Bone marrow (tissue), 2 donors: ENCODE data around the gene RNF175.

Source experiments
- DNase-seq, 2 donors: peaks; one replicate each; lab custom pipeline; 2025; lab: John Stamatoyannopoulos, UW

The RNF175 gene

DNA sequence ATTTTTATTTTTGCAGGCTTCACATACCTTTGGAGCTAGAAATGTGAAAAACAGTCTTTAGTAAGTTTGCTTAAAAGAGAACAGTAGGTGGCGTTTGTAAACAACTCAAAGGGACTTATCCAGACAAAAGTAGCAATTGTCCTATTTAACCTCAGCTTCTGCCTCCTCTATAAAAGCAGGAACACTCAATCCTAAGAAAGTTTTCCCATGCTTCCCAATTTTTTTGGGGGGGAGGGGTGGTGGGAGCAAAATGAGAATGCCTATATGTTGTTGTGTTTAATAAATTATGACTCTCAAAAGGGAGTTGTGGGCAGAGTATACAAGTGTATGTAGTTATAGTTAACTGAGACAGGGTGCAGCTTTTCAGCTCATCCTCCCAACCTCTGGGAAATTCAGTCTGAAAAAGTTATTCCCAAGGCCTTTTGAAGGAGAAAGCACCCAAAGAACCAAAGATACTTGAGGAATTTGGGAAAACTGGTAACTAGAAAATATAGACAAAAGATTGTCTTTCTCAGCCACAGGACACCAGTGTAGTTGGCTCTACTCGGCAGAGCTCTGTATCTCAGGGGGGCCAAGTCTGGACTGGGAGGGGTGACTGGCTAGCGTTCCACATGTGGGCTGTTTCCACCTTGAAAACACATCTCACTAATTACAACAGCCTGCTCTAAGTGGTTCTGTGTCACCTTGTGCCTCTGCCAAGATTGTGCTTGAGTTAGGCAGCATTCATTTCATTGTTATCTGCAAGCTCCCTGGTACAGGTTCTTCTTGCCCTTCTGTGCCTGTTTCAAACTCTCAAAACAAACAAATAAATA is 26.3 kb upstream of the RNF175 start:
- DNase-seq: no peak

DNA sequence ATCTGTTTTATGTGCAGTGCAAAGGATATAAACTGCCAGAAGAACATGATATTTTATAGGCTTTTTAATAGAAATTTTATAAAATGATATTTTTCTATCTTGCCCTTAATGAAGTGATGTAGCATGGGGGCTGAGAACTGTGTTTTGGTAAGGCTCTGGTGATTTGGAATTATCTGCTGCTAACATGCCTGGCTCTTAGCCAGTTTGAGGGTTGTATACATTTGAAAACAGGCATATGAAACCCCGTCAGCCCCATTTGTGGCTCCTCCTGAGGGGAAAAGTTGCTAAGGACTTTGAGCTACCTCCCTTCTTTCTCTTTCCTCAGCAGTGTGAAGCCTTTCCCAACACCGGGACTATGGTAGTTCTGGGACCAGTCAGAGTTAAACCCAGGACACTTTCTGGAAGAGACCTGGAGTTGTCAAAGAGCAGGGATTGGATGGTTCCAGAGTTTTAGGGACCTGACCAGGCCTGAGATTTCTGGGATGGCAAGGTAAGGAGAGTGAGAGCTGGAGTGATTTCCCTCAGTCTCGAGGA is 24.4 kb upstream of the RNF175 start:
- no peak for DNase-seq

DNA sequence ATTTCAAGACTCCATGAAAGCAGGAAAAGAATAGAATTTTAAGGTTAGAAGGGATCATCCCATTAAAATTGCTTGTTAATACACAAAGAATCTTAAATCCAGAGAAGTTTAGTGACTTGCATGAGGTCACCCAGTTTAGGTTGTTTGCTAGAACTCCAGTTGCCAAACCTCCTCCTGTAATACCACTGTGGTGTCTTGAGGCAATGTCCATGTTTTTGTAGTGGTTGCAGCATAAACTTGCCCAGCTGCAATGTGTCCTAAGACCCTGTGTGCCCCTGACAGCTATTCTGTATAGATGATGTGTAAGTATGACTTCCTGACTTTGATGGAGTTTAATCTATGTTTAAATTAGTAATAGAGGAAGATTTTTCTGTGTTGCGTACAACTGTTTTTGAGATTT is 22.8 kb upstream of the RNF175 start:
- DNase-seq: no peak

DNA sequence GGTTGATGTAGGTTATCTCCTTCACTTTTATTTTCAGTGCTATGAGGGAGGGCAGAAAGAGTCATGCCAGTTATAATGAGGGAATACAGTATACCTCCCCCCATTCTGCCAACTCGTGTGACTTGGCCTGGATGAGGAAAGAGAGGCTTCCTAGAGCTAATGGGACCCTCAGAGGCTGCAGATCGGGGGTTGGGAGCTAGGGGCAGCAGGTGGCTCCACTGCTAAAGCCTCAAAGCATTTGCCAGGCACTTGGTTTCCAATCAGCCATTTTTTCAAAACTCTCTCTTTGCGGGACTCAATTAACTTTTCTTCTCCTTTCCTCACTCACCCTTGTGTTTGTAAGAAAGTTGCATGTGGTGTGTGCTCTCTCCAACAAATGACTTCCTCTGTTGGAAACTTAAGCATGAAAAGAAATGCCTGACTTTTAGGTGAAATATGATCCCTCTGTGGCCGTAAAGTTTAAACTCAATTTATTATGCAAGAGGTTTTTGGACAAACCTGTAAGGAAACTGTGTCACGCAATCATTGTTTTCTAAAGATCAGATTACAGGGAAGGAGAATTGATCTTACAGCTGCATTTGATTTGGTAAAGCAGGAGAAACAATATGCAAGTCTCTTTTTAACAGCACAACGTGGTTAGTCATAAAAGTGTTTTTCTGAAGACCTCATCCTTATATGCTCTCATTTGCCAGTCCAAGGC is 22.0 kb upstream of the RNF175 start:
- DNase-seq: no peak

DNA sequence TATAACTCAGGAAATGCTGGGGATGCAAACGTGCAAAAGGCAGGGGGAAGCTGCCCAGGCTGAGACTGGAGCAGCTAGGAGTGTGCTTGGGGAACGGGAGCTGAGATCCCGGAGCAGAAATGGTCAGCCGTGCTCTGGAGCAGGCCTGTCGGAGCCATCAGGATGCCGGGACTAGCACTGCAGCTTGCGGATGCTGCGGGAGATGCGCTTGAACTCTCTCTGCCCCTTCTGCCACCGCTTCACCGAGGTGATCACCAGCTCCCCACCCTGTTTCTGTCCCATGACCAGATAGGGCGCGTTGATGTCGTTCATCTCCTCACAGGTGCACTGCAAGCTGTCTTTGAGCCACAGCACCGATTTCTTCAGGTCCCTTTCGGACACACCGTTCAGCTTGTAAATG is 21.5 kb upstream of the RNF175 start:
- DNase-seq: no peak

DNA sequence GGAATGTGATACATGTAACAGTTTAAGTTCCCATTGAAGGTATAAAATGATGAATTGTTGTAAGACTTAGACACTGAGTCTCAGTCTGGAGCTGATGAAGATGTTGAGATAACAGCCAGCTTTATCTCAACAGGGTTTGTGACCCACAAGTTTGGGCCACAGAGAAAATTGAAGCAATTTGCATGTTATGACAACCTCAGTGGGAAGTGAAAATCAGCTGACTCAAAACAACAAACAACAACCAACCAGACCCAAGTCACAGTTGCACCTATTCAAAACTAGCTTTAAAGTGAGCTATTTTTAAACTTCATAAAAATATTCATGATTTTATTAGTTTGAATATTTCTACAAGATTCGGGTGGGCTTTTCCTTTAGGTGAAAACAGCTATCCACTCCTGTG is 21.1 kb upstream of the RNF175 start:
- no peak for DNase-seq

DNA sequence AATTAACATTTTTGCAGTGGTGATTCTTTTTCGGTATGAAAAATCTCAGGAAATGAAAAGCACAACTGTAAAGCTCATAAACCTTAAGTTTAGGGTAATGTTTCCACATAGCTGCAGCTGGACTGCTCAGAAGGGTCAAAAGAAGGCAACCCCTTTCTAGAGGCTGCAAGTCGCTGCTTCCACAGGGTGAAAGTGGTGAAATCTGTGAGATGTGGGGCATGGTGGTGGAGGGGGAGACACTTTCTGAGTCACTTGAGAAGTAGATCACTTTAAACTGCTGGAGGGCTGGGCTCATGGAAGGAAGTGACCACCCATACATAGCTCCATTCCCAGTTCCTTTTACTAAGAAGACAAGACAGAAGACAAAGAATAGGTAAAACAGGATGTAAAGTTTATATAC is 20.4 kb upstream of the RNF175 start:
- DNase-seq: no peak

DNA sequence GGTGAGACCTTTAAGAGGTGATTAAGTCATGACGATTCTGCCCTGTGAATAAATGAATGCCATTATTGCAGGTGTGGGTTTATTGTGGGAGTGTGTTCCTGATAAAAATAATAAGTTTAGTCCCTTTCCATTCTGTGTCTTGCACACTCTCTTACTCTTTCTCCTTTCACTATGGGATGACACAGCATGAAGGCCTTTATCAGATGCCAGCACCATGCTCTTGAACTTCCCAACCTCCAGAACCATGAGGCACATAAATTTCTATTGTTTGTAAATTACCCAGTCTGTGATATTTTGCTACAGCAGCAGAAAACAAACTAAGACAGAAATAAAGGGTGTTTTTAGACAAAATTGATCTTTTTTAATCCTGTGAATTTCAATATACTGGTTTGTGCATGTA is 18.6 kb upstream of the RNF175 start:
- DNase-seq: no peak

DNA sequence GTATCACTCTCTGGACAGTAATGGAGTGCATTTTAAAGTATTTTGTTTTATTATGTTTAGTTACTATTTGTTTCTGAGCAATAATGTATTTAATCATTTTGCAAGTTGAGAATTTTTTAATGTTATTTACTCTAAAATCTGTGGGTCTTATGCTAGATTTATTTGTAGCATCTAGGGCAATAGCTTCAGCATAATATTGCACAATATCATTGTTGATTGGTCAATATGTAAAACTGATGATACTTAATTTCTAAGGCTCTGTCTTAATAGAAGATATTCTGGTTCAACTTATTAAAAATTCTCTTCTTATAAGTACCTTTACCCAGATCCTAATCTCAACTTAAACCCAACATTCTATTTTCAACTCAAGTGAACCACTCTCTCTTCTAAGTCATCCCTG is 17.6 kb upstream of the RNF175 start:
- no peak for DNase-seq

DNA sequence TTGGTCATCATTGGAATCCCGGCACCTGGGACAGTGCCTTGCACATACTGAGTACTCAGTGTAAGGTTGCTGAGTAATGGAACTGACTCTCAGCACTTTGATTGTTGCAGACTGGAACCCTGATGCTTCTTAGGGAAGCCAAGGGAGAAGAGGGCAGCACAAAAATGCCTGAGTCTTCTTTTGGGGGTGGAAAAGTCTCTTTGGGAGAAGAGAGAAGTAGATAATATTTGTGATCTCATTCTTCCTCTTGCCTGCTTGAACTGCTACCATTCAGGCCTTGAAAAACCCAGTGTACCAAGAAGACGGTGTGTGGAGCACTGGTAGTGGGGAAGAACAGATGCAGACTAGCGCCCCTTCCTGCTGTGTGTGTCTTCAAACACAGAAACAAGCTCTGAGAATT is 16.8 kb upstream of the RNF175 start:
- DNase-seq: no peak

DNA sequence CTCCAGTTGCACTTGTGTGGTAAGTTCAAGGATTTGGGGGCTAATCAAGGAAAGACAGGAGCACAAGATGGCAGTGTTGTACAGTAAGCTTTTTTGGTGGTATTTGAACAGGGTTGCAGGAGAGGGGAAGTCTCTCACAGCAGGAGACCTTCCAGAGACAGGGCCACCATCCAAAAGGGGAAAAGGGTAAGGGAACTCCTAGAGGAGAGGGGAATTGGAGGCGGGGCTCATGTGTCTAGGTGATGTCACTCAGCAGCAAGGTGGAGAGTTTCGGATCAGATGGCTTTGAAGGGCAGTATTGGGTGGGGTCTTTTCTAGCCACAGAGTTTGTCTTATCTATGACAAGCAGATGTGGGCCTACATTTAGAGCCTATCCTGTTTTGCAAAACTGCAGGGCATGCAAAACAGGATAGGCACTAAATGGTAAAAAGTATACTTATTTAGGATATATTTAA is 13.4 kb upstream of the RNF175 start:
- DNase-seq: no peak

DNA sequence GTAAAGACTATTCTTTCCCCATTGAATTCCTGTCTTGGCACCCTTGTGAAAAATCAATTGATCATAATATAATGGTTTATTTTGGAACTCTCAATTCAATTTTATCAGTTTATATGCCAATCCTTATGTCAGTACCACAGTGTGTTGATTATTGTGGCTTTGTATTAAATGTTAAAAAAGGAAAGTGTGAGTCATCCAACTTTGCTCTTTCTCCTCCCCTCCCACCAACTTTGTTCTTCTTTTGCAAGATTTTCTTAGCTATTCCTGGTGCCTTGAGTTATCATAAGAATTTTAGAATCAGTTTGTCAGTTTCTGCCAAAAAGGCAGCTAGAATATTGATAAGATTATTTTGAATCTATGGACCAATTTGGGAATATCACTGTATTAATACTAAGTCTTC is 11.2 kb upstream of the RNF175 start:
- DNase-seq: no peak

DNA sequence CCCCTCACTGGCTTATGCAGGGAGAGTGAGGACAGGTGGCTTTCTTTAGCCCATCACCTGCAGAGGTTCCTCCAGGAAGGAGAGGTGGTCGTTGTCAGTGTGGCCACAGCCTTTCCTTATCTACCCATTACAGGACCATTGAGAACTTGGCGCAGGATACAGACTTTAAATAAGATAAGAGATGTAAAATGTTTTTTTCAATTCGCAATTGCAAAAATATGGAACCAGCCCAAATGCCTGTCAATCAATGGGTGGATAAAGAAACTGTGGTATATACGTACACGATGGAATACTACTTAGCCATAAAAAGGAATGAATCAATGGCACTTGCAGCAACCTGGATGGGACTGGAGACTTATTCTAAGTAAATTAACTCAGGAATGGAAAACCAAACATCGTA is 6.9 kb upstream of the RNF175 start:
- DNase-seq: no peak

DNA sequence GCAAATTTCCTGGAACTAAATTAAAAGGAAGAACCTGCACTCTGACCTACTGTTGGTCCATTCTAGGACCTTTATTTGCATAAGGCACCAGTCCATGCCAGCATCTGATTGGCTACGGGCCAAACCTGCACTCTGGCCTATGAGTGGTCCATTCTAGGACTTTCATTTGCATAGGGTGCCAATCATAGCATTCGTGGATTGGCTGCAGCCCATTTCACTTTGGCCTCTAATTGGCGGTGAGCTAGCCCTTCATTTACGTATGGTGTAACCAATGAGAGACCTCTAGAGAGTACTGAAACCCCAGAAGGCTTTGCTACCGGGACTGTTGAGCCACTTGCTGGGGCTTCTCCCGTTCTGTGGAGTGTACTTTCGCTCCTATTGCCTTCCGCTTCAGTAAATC is 6.1 kb upstream of the RNF175 start:
- no peak for DNase-seq

DNA sequence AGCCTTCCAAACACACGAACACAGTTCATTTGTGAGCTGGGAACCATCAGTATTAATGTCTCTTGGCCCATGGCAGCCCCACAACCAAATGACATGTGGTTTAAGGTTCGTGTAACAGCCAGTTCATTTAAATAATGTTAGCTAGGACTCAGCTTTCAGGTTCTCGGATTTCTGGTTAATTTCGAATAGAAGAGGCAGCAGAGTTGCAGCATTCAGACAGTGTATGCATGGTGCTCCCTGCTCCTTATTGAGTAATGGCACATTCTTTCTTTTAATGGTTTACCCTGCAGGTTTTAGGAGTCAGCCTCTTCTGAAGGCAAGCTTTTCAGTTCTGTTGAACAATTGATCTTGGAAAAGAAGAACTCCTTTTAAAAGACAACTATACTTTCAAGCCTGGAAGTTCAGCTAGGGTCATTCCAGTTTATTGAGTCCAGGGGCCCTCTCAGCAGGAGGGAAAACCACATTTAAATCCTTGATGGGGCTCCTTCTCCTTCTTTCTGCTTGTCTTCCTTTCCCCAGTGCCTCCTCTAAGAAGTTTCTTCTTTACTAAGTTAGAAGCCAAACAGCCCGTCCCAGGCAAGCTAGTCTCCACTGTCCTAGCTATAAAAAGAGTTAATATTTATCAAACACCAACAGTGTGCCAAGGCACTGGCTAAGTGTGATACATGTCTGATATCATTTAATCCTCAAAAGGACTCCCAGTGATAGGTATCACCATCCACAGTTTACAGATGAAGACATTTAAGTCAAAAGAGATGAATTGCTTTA is 5.0 kb upstream of the RNF175 start:
- DNase-seq: no peak

DNA sequence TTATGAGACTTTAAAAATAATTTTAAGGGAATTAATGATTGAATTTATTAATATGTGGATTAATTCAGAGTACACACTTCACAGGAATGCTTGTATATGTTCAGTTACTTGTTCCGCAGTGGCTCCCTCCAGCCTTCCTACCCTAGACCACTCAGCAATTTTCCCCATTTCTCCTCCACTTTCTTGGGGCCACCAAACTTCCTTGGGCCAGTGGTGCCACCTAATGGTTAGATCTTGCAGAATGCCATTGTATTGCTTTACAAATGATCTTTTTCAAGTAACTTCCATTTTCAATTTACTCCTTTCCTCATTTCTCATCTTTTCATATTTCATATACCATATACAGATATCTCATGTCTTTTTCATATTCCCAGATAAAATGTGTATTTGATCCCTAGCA is 3.6 kb upstream of the RNF175 start:
- DNase-seq: no peak

DNA sequence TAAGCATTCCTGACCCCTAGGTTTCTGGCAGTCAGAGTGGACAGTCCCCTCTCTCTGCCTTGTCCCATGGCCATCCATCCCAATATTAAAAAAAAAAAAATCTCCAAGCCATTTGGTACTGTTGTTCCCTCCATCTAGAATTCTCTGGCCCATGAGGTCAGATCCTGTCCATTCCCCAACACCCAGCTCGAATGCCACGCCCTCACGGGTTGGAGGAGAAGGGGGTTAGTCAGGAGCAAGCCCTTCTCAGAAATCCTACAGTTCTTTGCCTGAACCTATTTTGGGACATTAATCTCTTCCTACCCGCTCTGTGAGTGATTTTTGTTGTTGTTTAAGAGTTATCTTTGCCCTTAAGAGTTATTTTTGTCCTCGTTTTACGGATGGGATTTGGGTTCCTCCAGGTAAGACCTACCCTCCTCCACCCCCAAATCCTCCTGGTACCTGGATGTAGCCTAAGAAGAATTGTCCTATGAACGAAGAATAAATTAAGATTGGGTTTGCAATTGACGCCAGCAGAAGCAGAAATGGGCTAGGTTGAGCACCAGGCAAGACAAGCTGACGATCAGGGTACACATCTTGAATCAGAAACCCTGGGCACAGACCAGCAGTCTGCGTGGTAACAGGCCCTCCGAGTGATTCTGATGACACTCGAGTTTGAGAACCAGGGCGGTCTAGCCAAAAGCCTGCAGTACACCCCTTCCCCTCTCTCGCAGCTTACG is 977 bp downstream of the RNF175 start:
- no peak for DNase-seq

DNA sequence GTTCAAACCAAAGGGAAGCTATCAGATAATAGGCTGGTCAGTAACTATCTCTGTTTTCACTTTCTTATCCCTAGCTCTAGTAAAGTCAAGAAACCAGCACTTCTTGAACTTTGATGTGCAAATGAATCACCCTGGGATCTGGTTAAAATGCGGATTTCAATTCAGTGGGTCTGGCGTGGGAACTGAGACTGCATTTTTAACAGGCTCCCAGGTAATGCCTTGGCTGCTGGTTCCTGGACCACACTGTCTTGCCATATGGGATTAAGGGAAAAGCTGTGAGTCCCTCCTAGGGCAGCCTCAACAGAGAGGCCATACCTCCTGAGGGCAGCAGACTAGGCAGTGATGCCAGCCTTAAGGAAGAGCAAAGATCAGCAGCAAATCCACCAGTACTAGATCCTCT is 1.7 kb downstream of the RNF175 start:
- no peak for DNase-seq

DNA sequence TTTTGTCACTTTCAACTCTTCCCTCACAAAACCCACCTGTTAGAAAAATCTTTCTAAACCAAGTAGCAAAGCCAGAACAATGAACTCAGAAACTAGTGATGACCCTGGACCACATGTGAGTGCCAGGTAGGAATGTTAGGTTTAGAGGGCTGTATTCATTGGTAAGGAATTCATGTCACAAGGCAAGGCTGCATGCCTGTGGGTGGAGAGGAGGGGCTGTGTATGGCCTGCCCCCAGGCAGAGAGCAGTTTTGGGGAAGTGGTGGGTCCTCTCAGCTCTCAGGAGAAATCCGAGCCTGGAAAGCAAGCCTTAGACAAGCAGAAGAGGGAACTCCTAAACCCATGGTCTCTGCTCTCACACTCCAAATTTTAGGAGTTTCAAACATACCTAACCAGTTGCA is 2.4 kb downstream of the RNF175 start:
- DNase-seq: no peak

DNA sequence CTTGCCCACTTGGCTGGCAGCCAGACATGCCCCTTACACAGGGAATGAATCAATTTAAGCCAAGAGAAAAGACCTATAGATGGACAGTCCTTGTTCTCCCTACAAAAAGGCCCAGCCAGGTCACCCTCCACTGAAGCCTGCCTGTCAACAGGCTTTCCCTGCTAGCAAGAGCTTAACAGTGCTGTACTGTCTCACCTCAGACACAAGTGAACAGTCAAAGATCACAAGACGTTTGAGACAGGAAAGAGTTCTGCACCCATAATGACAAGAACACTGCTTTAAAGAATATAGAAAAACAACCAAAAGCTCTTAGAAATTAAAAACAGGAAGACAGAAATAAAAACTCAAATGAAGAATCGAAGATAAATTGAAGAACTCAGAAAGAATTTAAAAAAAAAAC is 4.6 kb downstream of the RNF175 start:
- DNase-seq: no peak

DNA sequence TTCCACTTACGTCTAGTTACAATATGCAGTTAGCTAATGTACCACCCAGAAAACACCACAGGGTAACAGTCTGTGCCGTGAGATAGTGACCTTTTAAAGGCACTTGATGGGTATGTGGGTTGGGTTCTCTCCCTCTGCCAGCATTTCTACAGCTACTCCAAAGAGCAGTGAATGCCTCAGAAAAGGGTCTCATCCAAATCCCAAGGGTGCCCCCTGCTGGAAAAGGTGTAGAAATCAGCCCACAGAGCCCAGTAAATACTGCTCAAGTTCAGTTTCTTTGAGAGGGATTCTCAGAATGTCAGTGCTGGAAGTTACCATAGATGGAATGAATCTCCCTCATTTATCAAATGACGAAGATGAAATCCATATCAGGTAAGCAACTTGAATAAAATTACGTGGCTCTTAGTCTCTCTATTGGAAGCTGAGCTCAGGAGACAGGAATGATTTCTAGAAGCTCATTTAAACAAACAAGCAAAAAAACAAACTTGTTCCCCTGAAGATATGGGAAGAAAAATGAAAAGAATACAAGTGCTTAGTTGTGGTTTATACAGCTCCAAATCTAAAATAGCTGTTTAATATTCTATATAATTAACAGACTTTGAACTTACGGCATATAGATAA is 9.5 kb downstream of the RNF175 start:
- DNase-seq: peak; percentile 12 to 72

DNA sequence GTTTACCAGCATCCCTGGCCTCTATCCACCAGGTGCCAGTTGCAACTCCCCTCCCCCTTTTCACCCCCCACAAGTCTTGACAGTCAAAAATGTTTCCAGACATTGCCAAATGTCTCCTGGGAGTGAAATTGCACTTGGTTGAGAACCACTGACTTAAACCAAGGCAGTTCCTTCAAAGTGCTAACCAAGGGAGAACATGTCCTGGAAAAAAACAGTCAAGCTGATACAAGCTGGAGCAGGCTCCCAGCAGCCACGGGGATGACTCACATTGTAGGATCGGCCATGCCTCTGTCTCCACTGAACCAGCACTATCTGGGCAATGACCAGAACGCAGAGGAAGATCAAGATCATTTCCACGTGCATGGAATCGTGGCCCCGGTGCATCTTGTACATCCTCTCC is 11.4 kb downstream of the RNF175 start:
- DNase-seq: no peak
